Measurements from ENCODE around the gene MIPEP.

- TF ChIP-seq CTCF (IDR thresholded peaks at IDR 0.05) (no peak), POLR2A (IDR thresholded peaks at IDR 0.05) (no peak)
These were observed 24.2 kb downstream of the MIPEP start for GRCh38 chr13:23865026-23865425.

Data from esophagus squamous epithelium (tissue), 4 donors.